Adrenal gland (tissue), 5 donors: Measurements from ENCODE around the gene DLG5.

Source experiments
- POLR2A ChIP-seq, 2 donors: fragments of 450-650 bp; IDR thresholded peaks; one replicate each; pipeline ENCODE4 v1.6.1; 2017; ENCODE audit warnings: antibody characterized with exemption in 2 of 2, mild to moderate bottlenecking in 2 of 2, moderate library complexity in 1 of 2
- TF ChIP-seq, protein P1 (sequence below), 6 experiments: fragments of 450-650 bp in 4 of 6; fragments of 200-600 bp in 2 of 6; sonication (generic) in 1 of 6; IDR thresholded peaks; 1 replicate in 5 of 6; 2 replicates in 1 of 6; pipeline versions ENCODE4 v1.5.1 to v1.8.0; 2016 to 2021; ENCODE audit warnings: antibody characterized with exemption in 6 of 6, mild to moderate bottlenecking in 2 of 6, moderate library complexity in 1 of 6
- donor health status: DM: no; HTN: no; CAD: no.

- TF ChIP-seq, protein P1, sequence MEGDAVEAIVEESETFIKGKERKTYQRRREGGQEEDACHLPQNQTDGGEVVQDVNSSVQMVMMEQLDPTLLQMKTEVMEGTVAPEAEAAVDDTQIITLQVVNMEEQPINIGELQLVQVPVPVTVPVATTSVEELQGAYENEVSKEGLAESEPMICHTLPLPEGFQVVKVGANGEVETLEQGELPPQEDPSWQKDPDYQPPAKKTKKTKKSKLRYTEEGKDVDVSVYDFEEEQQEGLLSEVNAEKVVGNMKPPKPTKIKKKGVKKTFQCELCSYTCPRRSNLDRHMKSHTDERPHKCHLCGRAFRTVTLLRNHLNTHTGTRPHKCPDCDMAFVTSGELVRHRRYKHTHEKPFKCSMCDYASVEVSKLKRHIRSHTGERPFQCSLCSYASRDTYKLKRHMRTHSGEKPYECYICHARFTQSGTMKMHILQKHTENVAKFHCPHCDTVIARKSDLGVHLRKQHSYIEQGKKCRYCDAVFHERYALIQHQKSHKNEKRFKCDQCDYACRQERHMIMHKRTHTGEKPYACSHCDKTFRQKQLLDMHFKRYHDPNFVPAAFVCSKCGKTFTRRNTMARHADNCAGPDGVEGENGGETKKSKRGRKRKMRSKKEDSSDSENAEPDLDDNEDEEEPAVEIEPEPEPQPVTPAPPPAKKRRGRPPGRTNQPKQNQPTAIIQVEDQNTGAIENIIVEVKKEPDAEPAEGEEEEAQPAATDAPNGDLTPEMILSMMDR (IDR thresholded peaks at IDR 0.05), result no peak
- no peak for TF ChIP-seq POLR2A (IDR thresholded peaks at IDR 0.05)
Observed at GRCh38 chr10:77940225-77940624, 13.7 kb upstream of the DLG5 start.
